OCI-LY7 (cell line): ENCODE results near the gene DUSP16.
"Not testable (repeated sequence)": the region's sequence is repeated elsewhere in the genome, so short reads cannot be mapped to it uniquely, and the experiment has no call there.

Experiments
- EZH2phosphoT487 ChIP-seq: fragments of 200-600 bp; sonication (generic); IDR thresholded peaks from 2 replicates; pipeline ENCODE4 v1.6.1; 2018; ENCODE audit warnings: low read depth, borderline replicate concordance, mild to moderate bottlenecking, mixed run types, antibody characterized with exemption, low read length, moderate library complexity, mixed read lengths
- TF ChIP-seq, protein P1 (sequence below): fragments of 200-600 bp; sonication (generic); conservative IDR thresholded peaks from 2 replicates; pipeline ENCODE4 v1.5.1; 2014; ENCODE audit warnings: mild to moderate bottlenecking, antibody characterized with exemption, low read length, moderate library complexity, mixed read lengths

- TF ChIP-seq, protein P1, sequence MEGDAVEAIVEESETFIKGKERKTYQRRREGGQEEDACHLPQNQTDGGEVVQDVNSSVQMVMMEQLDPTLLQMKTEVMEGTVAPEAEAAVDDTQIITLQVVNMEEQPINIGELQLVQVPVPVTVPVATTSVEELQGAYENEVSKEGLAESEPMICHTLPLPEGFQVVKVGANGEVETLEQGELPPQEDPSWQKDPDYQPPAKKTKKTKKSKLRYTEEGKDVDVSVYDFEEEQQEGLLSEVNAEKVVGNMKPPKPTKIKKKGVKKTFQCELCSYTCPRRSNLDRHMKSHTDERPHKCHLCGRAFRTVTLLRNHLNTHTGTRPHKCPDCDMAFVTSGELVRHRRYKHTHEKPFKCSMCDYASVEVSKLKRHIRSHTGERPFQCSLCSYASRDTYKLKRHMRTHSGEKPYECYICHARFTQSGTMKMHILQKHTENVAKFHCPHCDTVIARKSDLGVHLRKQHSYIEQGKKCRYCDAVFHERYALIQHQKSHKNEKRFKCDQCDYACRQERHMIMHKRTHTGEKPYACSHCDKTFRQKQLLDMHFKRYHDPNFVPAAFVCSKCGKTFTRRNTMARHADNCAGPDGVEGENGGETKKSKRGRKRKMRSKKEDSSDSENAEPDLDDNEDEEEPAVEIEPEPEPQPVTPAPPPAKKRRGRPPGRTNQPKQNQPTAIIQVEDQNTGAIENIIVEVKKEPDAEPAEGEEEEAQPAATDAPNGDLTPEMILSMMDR = not testable (repeated sequence)
- not testable (repeated sequence) for TF ChIP-seq EZH2phosphoT487
Observed at GRCh38 chr12:12471982-12472961, 90.4 kb downstream of the DUSP16 start.
